HepG2 (cell line): ENCODE measurements around the gene DCLK1. TPM values are rescaled to one million over a fixed set of nuclear protein-coding genes. Genes with fewer than 3 reads are reported as not detected.

Experiments
- ATAC-seq: fragments of 200-7000 bp; cut with Tn5 transposase; 3 replicates; pipeline ENCODE4 v1.9.1; 2020; ENCODE audit warnings: mild to moderate bottlenecking, moderate library complexity
- BruUV-seq: library from RNA; stranded (reverse); fragments of 400-500 nt; replicated peaks from 2 replicates; lab custom pipeline; 2021; lab: Mats Ljungman, UMichigan
- CTCF ChIA-PET: fragments of 300-600 bp; formaldehyde crosslinking; extraction: SDS; loops from one replicate; lab custom pipeline; 2021; ENCODE audit warnings: low total read pairs, inconsistent platforms, low intra/inter-chr PET ratio; lab: Yijun Ruan, JAX
- POLR2A ChIA-PET: fragments of 350-600 bp; sonication (Branson Sonifier 250); formaldehyde crosslinking; loops from one replicate; lab custom pipeline; 2020; ENCODE audit warnings: antibody characterized with exemption, inconsistent platforms; lab: Yijun Ruan, JAX
- DNase-seq: peaks from one replicate; pipeline ENCODE4 v3.0.0-alpha.2; 2015; ENCODE audit warnings: low spot score
- FAIRE-seq: peaks from 3 replicates; lab custom pipeline; 2011; peaks lifted over from hg19 to GRCh38; lab: Jason Lieb, UNC
- H2AFZ ChIP-seq: one replicate; pipeline ENCODE4 v1.6.1; 2011; ENCODE audit warnings: low read length, inconsistent platforms
- H3K27ac ChIP-seq: fragments of 300-600 bp; 3 replicates; pipeline ENCODE4 v1.8.0; 2011; ENCODE audit warnings: mixed run types, mild to moderate bottlenecking, mixed read lengths, low read length, inconsistent platforms; ENCODE audit not compliant: insufficient read depth; ENCODE audit errors: extremely low read length
- H3K27me3 ChIP-seq, 2 experiments: fragments of 200-600 bp in 1 of 2; 2 replicates in 1 of 2; 3 replicates in 1 of 2; pipeline versions ENCODE4 v1.6.0 to v1.8.0; 2011; ENCODE audit warnings: low read length in 2 of 2, mild to moderate bottlenecking in 2 of 2, moderate library complexity in 2 of 2, inconsistent platforms in 1 of 2; ENCODE audit not compliant: insufficient read depth in 2 of 2, control insufficient read depth in 1 of 2
- H3K36me3 ChIP-seq, 2 experiments: fragments of 200-600 bp in 1 of 2; replicated peaks in 1 of 2; 2 replicates in 1 of 2; 3 replicates in 1 of 2; pipeline versions ENCODE4 v1.5.1 to v1.8.0; 2011; ENCODE audit warnings: low read length in 2 of 2, inconsistent platforms in 1 of 2; ENCODE audit not compliant: insufficient read depth in 2 of 2, control insufficient read depth in 1 of 2
- H3K4me1 ChIP-seq: 2 replicates; pipeline ENCODE4 v1.5.1; 2012; ENCODE audit warnings: low read length, inconsistent platforms; ENCODE audit not compliant: insufficient read depth
- H3K4me2 ChIP-seq: 2 replicates; pipeline ENCODE4 v1.6.0; 2011; ENCODE audit warnings: low read depth, low read length, inconsistent platforms
- H3K4me3 ChIP-seq, 3 experiments: fragments of 200-600 bp in 1 of 3; sonication (generic), shearing (Covaris generic) in 1 of 3; replicated peaks in 1 of 3; 2 replicates each; pipeline ENCODE4 v1.5.1; 2011 to 2016; ENCODE audit warnings: low read length in 3 of 3, inconsistent platforms in 2 of 3, low read depth in 2 of 3, mild to moderate bottlenecking in 2 of 3, control low read depth in 1 of 3, mixed read lengths in 1 of 3; ENCODE audit not compliant: insufficient read depth in 1 of 3
- H3K79me2 ChIP-seq: one replicate; pipeline ENCODE4 v1.6.1; 2011; ENCODE audit warnings: low read length, inconsistent platforms; ENCODE audit not compliant: insufficient read depth
- H3K9ac ChIP-seq: 2 replicates; pipeline ENCODE4 v1.6.0; 2011; ENCODE audit warnings: mild to moderate bottlenecking, low read depth, low read length, inconsistent platforms; ENCODE audit not compliant: insufficient read depth
- H3K9me3 ChIP-seq: 2 replicates; pipeline ENCODE4 v1.5.1; 2012; ENCODE audit warnings: mild to moderate bottlenecking, low read length
- H4K20me1 ChIP-seq: 2 replicates; pipeline ENCODE4 v1.6.0; 2011; ENCODE audit warnings: inconsistent platforms, mild to moderate bottlenecking, low read length, moderate library complexity; ENCODE audit not compliant: insufficient read depth
- BCL3 ChIP-seq: sonication (generic); formaldehyde crosslinking; IDR thresholded peaks from 2 replicates; pipeline ENCODE4 v1.5.1; 2020; ENCODE audit warnings: mild to moderate bottlenecking, missing genetic modification reagents, moderate library complexity
- BCLAF1 ChIP-seq: fragments of 450-650 bp; IDR thresholded peaks from 2 replicates; pipeline ENCODE4 v1.6.1; 2017; ENCODE audit warnings: mild to moderate bottlenecking
- LBX2 ChIP-seq: sonication (generic); formaldehyde crosslinking; IDR thresholded peaks from 2 replicates; pipeline ENCODE4 v1.5.0; 2020; ENCODE audit warnings: missing genetic modification reagents, mild to moderate bottlenecking, borderline replicate concordance
- NFIB ChIP-seq: sonication (generic); formaldehyde crosslinking; IDR thresholded peaks from 2 replicates; pipeline ENCODE4 v1.9.0; 2021; ENCODE audit warnings: missing genetic modification reagents, mild to moderate bottlenecking, borderline replicate concordance
- RFX1 ChIP-seq: fragments of 450-650 bp; IDR thresholded peaks from 2 replicates; pipeline ENCODE4 v1.6.1; 2017
- SMARCE1 ChIP-seq: fragments of 450-650 bp; IDR thresholded peaks from 2 replicates; pipeline ENCODE4 v1.6.1; 2017; ENCODE audit warnings: borderline replicate concordance
- ZBED4 ChIP-seq: sonication (generic); formaldehyde crosslinking; IDR thresholded peaks from 2 replicates; pipeline ENCODE4 v1.4.0; 2020; ENCODE audit warnings: missing genetic modification reagents, borderline replicate concordance
- ZNF724P ChIP-seq: sonication (generic); formaldehyde crosslinking; IDR thresholded peaks from 2 replicates; pipeline ENCODE4 v1.8.0; 2022; ENCODE audit warnings: missing genetic modification reagents, borderline replicate concordance
- ZNF773 ChIP-seq: sonication (generic); formaldehyde crosslinking; IDR thresholded peaks from 2 replicates; pipeline ENCODE4 v1.4.0; 2020; ENCODE audit warnings: missing genetic modification reagents, borderline replicate concordance
- ZSCAN9 ChIP-seq: IDR thresholded peaks from 2 replicates; pipeline ENCODE4 v1.6.1; 2016; ENCODE audit warnings: borderline replicate concordance
- WGBS: methylation state at CpG from one replicate; pipeline ENCODE4 v1.1.6; 2017; ENCODE audit warnings: low lambda C conversion rate; 5-methylcytosine and 5-hydroxymethylcytosine counted together
- in situ Hi-C: cut with HindIII; loops from 2 replicates; pipeline ENCODE4 v1.10.0; 2017; ENCODE audit warnings: low pct_unique_long_range_greater_than_20kb; ENCODE audit not compliant: extremely low pct_ligation_motif_present
- intact Hi-C: fragments of 100-400 bp; cut with micrococcal nuclease; formaldehyde crosslinking; loops from one replicate; pipeline ENCODE4 v1.10.0; 2022; ENCODE audit not compliant: unreplicated experiment
- polyA plus RNA-seq, 8 experiments: library from polyadenylated mRNA; depleted of rRNA in 3 of 8; stranded (reverse) in 7 of 8; unstranded in 1 of 8; fragments of >200 nt; fragmentation: Illumina TruSeq in 4 of 8; extraction: Trizol in 4 of 8; gene quantifications; 2 replicates each; pipeline versions ENCODE4 v1.2.1 to v1.2.3, GENCODE V29; 2011 to 2016; ENCODE audit warnings: low read depth in 4 of 8, missing spikeins in 1 of 8, mixed read lengths in 1 of 8; ENCODE audit not compliant: insufficient read depth in 1 of 8
- total RNA-seq, 5 experiments: library from RNA; depleted of rRNA; stranded (reverse); fragments of >200 nt; fragmentation: Illumina TruSeq; extraction: Trizol; gene quantifications; 2 replicates each; pipeline ENCODE4 v1.2.3, GENCODE V29; 2016; ENCODE audit warnings: low read depth in 1 of 5

The DCLK1 gene
- total and polyA plus RNA-seq, 2 of the 13 experiments (the other 11 are each of a cell fraction or from before 2014, with no cell fraction given) = not detected

- H3K27ac ChIP-seq = no peak overlapping the region
- 0 out of 2 replicates have a peak, but pooled peaks cover 5% of the 10 kb centered on the region for H3K4me1 ChIP-seq
- no peaks in the 10 kb centered on the region for H3K36me3 ChIP-seq
- H4K20me1 ChIP-seq = no peaks in the 10 kb centered on the region
- in situ Hi-C loops = no loop called here
- no peak overlapping the region for H3K4me2 ChIP-seq
- H3K79me2 ChIP-seq = no peaks in the 10 kb centered on the region
- BruUV-seq = no TSS peak
- TF ChIP-seq NFIB (CRISPR knock-in tag) = no peak
- TF ChIP-seq ZSCAN9 = no peak
- TF ChIP-seq RFX1 = no peak
- TF ChIP-seq ZBED4 (CRISPR knock-in tag) = no peak
- no peak for TF ChIP-seq BCLAF1
- no peak for TF ChIP-seq LBX2 (CRISPR knock-in tag)
- TF ChIP-seq BCL3 = no peak
- no peak for TF ChIP-seq ZNF724P
- no peak for TF ChIP-seq ZNF773 (CRISPR knock-in tag)
- TF ChIP-seq SMARCE1 = no peak
- WGBS = 63% methylated on average over 12 of the region's 12 CpGs
- H3K27me3 ChIP-seq = no peaks in the 10 kb centered on the region
- FAIRE-seq (no peak), DNase-seq (no peak), ATAC-seq (no peak)
- CTCF ChIA-PET = no interaction called here
- no peak overlapping the region for H3K9ac ChIP-seq
- intact Hi-C loops = no loop called here
- H3K9me3 ChIP-seq = no peaks in the 10 kb centered on the region
- no peak overlapping the region for H3K4me3 ChIP-seq
- POLR2A ChIA-PET = no interaction called here
- no peak overlapping the region for H2AFZ ChIP-seq
Observed at GRCh38 chr13:35785576-35786303, 345.4 kb downstream of the DCLK1 start.
